SK-N-SH treated with all-trans-retinoic acid at 6 μM for 48 hours (cell line): ENCODE data around the gene SLC41A3.

Source experiments
- ARNTL ChIP-seq: fragments of 450-650 bp; formaldehyde crosslinking; IDR thresholded peaks from 2 replicates; pipeline ENCODE4 v1.5.0; 2020; ENCODE audit warnings: low read depth, mild to moderate bottlenecking, moderate library complexity, borderline replicate concordance
- ESRRG ChIP-seq: fragments of 250-450 bp; sonication (Bioruptor Pico); IDR thresholded peaks from 2 replicates; pipeline ENCODE4 v1.6.1; 2021; ENCODE audit warnings: mild to moderate bottlenecking
- OSR1 ChIP-seq: fragments of 250-450 bp; sonication (Bioruptor Pico); IDR thresholded peaks from 2 replicates; pipeline ENCODE4 v1.8.0; 2022; ENCODE audit warnings: moderate library complexity, mild to moderate bottlenecking, inconsistent platforms
- TOX ChIP-seq: fragments of 250-450 bp; sonication (Bioruptor Pico); IDR thresholded peaks from 2 replicates; pipeline ENCODE4 v1.8.0; 2021; ENCODE audit warnings: mild to moderate bottlenecking, moderate library complexity, borderline replicate concordance
- ZC3H10 ChIP-seq: fragments of 250-450 bp; sonication (Bioruptor Pico); IDR thresholded peaks from 2 replicates; pipeline ENCODE4 v1.5.1; 2021; ENCODE audit warnings: mild to moderate bottlenecking, moderate library complexity
- ZFP3 ChIP-seq: fragments of 250-450 bp; sonication (Bioruptor Pico); IDR thresholded peaks from 2 replicates; pipeline ENCODE4 v1.5.0; 2020; ENCODE audit warnings: mild to moderate bottlenecking, moderate library complexity
- TF ChIP-seq, protein P1 (sequence below): fragments of 250-450 bp; sonication (Bioruptor Pico); IDR thresholded peaks from 2 replicates; pipeline ENCODE4 v1.8.0; 2020; ENCODE audit warnings: mild to moderate bottlenecking, moderate library complexity, borderline replicate concordance
- TF ChIP-seq, protein P2 (sequence below): fragments of 250-450 bp; sonication (Bioruptor Pico); IDR thresholded peaks from 2 replicates; pipeline ENCODE4 v1.5.1; 2021; ENCODE audit warnings: mild to moderate bottlenecking, moderate library complexity
- TF ChIP-seq, protein P3 (sequence below): fragments of 250-450 bp; sonication (Bioruptor Pico); IDR thresholded peaks from 2 replicates; pipeline ENCODE4 v1.5.1; 2020; ENCODE audit warnings: low read depth, mild to moderate bottlenecking, moderate library complexity

DNA sequence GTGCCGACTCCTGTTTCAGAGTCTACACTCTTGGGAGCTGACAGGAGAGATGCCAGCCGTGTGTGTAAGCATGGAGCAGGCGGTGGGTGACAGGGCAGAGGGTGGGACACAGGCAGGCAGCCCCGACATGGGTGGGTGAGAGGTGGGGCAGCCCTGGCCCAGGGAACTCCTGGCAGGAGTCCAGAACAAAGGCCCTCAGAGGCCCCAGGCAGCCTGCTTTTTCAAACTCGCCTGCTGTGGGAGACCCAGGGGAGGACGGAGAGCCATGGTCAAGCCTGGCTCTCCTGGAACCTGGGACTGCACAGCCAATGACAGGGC lies 29.3 kb upstream of the SLC41A3 start:
- TF ChIP-seq OSR1 (CRISPR knock-in tag) (no peak), TOX (CRISPR knock-in tag) (no peak), ZFP3 (no peak), ZC3H10 (CRISPR knock-in tag) (no peak), ARNTL (no peak), ESRRG (no peak)
- TF ChIP-seq, protein P1, sequence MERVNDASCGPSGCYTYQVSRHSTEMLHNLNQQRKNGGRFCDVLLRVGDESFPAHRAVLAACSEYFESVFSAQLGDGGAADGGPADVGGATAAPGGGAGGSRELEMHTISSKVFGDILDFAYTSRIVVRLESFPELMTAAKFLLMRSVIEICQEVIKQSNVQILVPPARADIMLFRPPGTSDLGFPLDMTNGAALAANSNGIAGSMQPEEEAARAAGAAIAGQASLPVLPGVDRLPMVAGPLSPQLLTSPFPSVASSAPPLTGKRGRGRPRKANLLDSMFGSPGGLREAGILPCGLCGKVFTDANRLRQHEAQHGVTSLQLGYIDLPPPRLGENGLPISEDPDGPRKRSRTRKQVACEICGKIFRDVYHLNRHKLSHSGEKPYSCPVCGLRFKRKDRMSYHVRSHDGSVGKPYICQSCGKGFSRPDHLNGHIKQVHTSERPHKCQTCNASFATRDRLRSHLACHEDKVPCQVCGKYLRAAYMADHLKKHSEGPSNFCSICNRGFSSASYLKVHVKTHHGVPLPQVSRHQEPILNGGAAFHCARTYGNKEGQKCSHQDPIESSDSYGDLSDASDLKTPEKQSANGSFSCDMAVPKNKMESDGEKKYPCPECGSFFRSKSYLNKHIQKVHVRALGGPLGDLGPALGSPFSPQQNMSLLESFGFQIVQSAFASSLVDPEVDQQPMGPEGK: no peak
- TF ChIP-seq, protein P2, sequence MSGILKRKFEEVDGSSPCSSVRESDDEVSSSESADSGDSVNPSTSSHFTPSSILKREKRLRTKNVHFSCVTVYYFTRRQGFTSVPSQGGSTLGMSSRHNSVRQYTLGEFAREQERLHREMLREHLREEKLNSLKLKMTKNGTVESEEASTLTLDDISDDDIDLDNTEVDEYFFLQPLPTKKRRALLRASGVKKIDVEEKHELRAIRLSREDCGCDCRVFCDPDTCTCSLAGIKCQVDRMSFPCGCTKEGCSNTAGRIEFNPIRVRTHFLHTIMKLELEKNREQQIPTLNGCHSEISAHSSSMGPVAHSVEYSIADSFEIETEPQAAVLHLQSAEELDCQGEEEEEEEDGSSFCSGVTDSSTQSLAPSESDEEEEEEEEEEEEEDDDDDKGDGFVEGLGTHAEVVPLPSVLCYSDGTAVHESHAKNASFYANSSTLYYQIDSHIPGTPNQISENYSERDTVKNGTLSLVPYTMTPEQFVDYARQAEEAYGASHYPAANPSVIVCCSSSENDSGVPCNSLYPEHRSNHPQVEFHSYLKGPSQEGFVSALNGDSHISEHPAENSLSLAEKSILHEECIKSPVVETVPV (CRISPR knock-in tag): no peak
- TF ChIP-seq, protein P3, sequence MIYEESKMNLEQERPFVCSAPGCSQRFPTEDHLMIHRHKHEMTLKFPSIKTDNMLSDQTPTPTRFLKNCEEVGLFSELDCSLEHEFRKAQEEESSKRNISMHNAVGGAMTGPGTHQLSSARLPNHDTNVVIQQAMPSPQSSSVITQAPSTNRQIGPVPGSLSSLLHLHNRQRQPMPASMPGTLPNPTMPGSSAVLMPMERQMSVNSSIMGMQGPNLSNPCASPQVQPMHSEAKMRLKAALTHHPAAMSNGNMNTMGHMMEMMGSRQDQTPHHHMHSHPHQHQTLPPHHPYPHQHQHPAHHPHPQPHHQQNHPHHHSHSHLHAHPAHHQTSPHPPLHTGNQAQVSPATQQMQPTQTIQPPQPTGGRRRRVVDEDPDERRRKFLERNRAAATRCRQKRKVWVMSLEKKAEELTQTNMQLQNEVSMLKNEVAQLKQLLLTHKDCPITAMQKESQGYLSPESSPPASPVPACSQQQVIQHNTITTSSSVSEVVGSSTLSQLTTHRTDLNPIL (CRISPR knock-in tag): no peak
